GM21447 (cell line): ENCODE data around the gene NELFB.
A peak's percentile ranks its signal among the peaks of the same experiment; 100 is the strongest.

Source experiments
- ATAC-seq: cut with Tn5 transposase; IDR thresholded peaks from one replicate; pipeline ENCODE4 v1.9.1; 2021; ENCODE audit not compliant: unreplicated experiment

The NELFB gene

GRCh38 chr9:137280474-137281344 is 25.6 kb downstream of the NELFB start:
- no peak for ATAC-seq

GRCh38 chr9:137281345-137282116 is 26.4 kb downstream of the NELFB start:
- no peak for ATAC-seq

GRCh38 chr9:137286975-137287383 is 31.9 kb downstream of the NELFB start:
- no peak for ATAC-seq

GRCh38 chr9:137293094-137293481 is 38.0 kb downstream of the NELFB start:
- ATAC-seq, result no peak

- no peak for ATAC-seq
Measured at GRCh38 chr9:137293482-137294090, 38.5 kb downstream of the NELFB start.

- no peak for ATAC-seq
Measured at GRCh38 chr9:137294091-137294680, 39.1 kb downstream of the NELFB start.

GRCh38 chr9:137294681-137295237 is 39.6 kb downstream of the NELFB start:
- ATAC-seq, result no peak

- ATAC-seq, result no peak
Measured at GRCh38 chr9:137295238-137295811, 40.2 kb downstream of the NELFB start.

- no peak for ATAC-seq
Measured at GRCh38 chr9:137295849-137296669, 40.9 kb downstream of the NELFB start.

GRCh38 chr9:137296670-137297664 is 41.8 kb downstream of the NELFB start:
- ATAC-seq, result no peak

- no peak for ATAC-seq
Measured at GRCh38 chr9:137297966-137298365, 42.8 kb downstream of the NELFB start.

GRCh38 chr9:137298401-137299202 is 43.5 kb downstream of the NELFB start:
- no peak for ATAC-seq

- ATAC-seq, result no peak
Measured at GRCh38 chr9:137299203-137299565, 44.1 kb downstream of the NELFB start.

GRCh38 chr9:137299938-137300337 is 44.8 kb downstream of the NELFB start:
- no peak for ATAC-seq

- ATAC-seq, result no peak
Measured at GRCh38 chr9:137300567-137301080, 45.5 kb downstream of the NELFB start.

GRCh38 chr9:137301081-137301947 is 46.2 kb downstream of the NELFB start:
- ATAC-seq, result no peak

- peak; percentile 67 for ATAC-seq
Measured at GRCh38 chr9:137302118-137302448, 47.0 kb downstream of the NELFB start, which contains the start of gene NRARP. NRARP (minus strand) TSS chr9:137302271; CDS start chr9:137301928, 343 bp downstream.
